Stimulated activated CD8-positive, alpha-beta memory T cell treated with anti-CD3 and anti-CD28 coated beads, Interleukin-12 subunit alpha, Interleukin-12 subunit beta, amount 100 ng/mL, for 24 hours (primary cell): ENCODE data around the gene KRR1.
"Not testable (repeated sequence)": the region's sequence is repeated elsewhere in the genome, so short reads cannot be mapped to it uniquely, and the experiment has no call there.

Experiments used
- DNase-seq: peaks from one replicate; pipeline ENCODE4 v3.0.0-alpha.2; 2020; ENCODE audit errors: extremely low read depth

The KRR1 gene

GRCh38 chr12:75477137-75477536 lies 34.3 kb downstream of the KRR1 start:
- no peak for DNase-seq

- DNase-seq = no peak
Observed at GRCh38 chr12:75476071-75476470, 35.3 kb downstream of the KRR1 start.

GRCh38 chr12:75474116-75474515 lies 37.3 kb downstream of the KRR1 start:
- no peak for DNase-seq

GRCh38 chr12:75471902-75472890 lies 39.2 kb downstream of the KRR1 start:
- DNase-seq = no peak

GRCh38 chr12:75460204-75460603 lies 51.2 kb downstream of the KRR1 start:
- DNase-seq = no peak

- no peak for DNase-seq
Observed at GRCh38 chr12:75459755-75460154, 51.7 kb downstream of the KRR1 start.

GRCh38 chr12:75457866-75458265 lies 53.5 kb downstream of the KRR1 start:
- DNase-seq = not testable (repeated sequence)

- DNase-seq = no peak
Observed at GRCh38 chr12:75457191-75457590, 54.2 kb downstream of the KRR1 start.

GRCh38 chr12:75455839-75456238 lies 55.6 kb downstream of the KRR1 start:
- DNase-seq = no peak

GRCh38 chr12:75452675-75453330 lies 58.6 kb downstream of the KRR1 start:
- DNase-seq = no peak

GRCh38 chr12:75447691-75448393 lies 63.6 kb downstream of the KRR1 start:
- DNase-seq = no peak

- no peak for DNase-seq
Observed at GRCh38 chr12:75446857-75447256, 64.6 kb downstream of the KRR1 start.

- not testable (repeated sequence) for DNase-seq
Observed at GRCh38 chr12:75445137-75445507, 66.3 kb downstream of the KRR1 start.

GRCh38 chr12:75444429-75445136 lies 66.8 kb downstream of the KRR1 start:
- no peak for DNase-seq

- no peak for DNase-seq
Observed at GRCh38 chr12:75443709-75444108, 67.7 kb downstream of the KRR1 start.

GRCh38 chr12:75442454-75442853 lies 69.0 kb downstream of the KRR1 start:
- not testable (repeated sequence) for DNase-seq

- DNase-seq = not testable (repeated sequence)
Observed at GRCh38 chr12:75441687-75442449, 69.5 kb downstream of the KRR1 start.
